ENCODE measurements around the gene CTU2.

The CTU2 gene

GRCh38 chr16:88737298-88738150 lies 31.2 kb downstream of the CTU2 start (continued):
- TF ChIP-seq, protein P1, sequence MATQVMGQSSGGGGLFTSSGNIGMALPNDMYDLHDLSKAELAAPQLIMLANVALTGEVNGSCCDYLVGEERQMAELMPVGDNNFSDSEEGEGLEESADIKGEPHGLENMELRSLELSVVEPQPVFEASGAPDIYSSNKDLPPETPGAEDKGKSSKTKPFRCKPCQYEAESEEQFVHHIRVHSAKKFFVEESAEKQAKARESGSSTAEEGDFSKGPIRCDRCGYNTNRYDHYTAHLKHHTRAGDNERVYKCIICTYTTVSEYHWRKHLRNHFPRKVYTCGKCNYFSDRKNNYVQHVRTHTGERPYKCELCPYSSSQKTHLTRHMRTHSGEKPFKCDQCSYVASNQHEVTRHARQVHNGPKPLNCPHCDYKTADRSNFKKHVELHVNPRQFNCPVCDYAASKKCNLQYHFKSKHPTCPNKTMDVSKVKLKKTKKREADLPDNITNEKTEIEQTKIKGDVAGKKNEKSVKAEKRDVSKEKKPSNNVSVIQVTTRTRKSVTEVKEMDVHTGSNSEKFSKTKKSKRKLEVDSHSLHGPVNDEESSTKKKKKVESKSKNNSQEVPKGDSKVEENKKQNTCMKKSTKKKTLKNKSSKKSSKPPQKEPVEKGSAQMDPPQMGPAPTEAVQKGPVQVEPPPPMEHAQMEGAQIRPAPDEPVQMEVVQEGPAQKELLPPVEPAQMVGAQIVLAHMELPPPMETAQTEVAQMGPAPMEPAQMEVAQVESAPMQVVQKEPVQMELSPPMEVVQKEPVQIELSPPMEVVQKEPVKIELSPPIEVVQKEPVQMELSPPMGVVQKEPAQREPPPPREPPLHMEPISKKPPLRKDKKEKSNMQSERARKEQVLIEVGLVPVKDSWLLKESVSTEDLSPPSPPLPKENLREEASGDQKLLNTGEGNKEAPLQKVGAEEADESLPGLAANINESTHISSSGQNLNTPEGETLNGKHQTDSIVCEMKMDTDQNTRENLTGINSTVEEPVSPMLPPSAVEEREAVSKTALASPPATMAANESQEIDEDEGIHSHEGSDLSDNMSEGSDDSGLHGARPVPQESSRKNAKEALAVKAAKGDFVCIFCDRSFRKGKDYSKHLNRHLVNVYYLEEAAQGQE (tag by site-specific recombination; IDR thresholded peaks at IDR 0.05), result no peak
- peak; percentile 49; the same call in 1 of the 2 replicates for TF ChIP-seq EGR2 (tag by site-specific recombination; IDR thresholded peaks at IDR 0.05; ENCODE audit: low read depth)
- TF ChIP-seq ZNF394 (tag by site-specific recombination; IDR thresholded peaks at IDR 0.05; ENCODE audit: borderline replicate concordance), result no peak
- 0 out of 2 replicates have a peak, but pooled peaks have one; percentile 26 for TF ChIP-seq ZNF10 (tag by site-specific recombination; IDR thresholded peaks at IDR 0.05)
- TF ChIP-seq ZNF521 (tag by site-specific recombination; IDR thresholded peaks at IDR 0.05), result no peak
- no peak for TF ChIP-seq ZNF433 (tag by site-specific recombination; IDR thresholded peaks at IDR 0.05; ENCODE audit: low read depth)
- TF ChIP-seq ZNF48 (tag by site-specific recombination; IDR thresholded peaks at IDR 0.05), result no peak
- TF ChIP-seq RBAK (tag by site-specific recombination; IDR thresholded peaks at IDR 0.05), result no peak
- peak; percentile 71 for TF ChIP-seq ZNF660 (tag by site-specific recombination; IDR thresholded peaks at IDR 0.05)
- TF ChIP-seq BCL11A (tag by site-specific recombination; IDR thresholded peaks at IDR 0.05; ENCODE audit: low read depth), result peak; percentile 37; the same call in 1 of the 2 replicates
- TF ChIP-seq PRDM2 (tag by site-specific recombination; IDR thresholded peaks at IDR 0.05; ENCODE audit: borderline replicate concordance), result no peak
- TF ChIP-seq ZSCAN4 (tag by site-specific recombination; IDR thresholded peaks at IDR 0.05), result no peak
- TF ChIP-seq ATF2 (tag by site-specific recombination; IDR thresholded peaks at IDR 0.05; ENCODE audit: low read depth), result no peak
- TF ChIP-seq KLF1 (tag by site-specific recombination; IDR thresholded peaks at IDR 0.05), result peak; percentile 58
- TF ChIP-seq HOXA7 (CRISPR knock-in tag; IDR thresholded peaks at IDR 0.05; ENCODE audit: borderline replicate concordance), result no peak
- TF ChIP-seq ZNF623 (tag by site-specific recombination; IDR thresholded peaks at IDR 0.05), result no peak
- peak; percentile 59; the same call in 1 of the 2 replicates for TF ChIP-seq ZNF600 (tag by site-specific recombination; IDR thresholded peaks at IDR 0.05)
- TF ChIP-seq ZNF214 (tag by site-specific recombination; IDR thresholded peaks at IDR 0.05; ENCODE audit: borderline replicate concordance), result no peak
- TF ChIP-seq ZNF654 (tag by site-specific recombination; IDR thresholded peaks at IDR 0.05; ENCODE audit: low read depth), result no peak
- no peak for TF ChIP-seq ZNF596 (tag by site-specific recombination; IDR thresholded peaks at IDR 0.05)
- TF ChIP-seq ZNF398 (tag by site-specific recombination; IDR thresholded peaks at IDR 0.05), result no peak; the same call in 1 of the 2 replicates
- no peak for TF ChIP-seq ZBTB21 (tag by site-specific recombination; IDR thresholded peaks at IDR 0.05)
- TF ChIP-seq ZNF266 (tag by site-specific recombination; IDR thresholded peaks at IDR 0.05; ENCODE audit: low read depth), result no peak
- no peak for TF ChIP-seq SETDB1 (IDR thresholded peaks at IDR 0.05; ENCODE audit: insufficient read length, low read length)
- no peak for TF ChIP-seq ZNF830 (tag by site-specific recombination; IDR thresholded peaks at IDR 0.05; ENCODE audit: low read depth)

Data from HEK293 (cell line).